ENCODE results near the gene TMEM178B. TPM values are rescaled to one million over a fixed set of nuclear protein-coding genes. Genes with fewer than 3 reads are reported as not detected.

TMEM178B gene
- total and polyA plus RNA-seq, 7 donors, result 0.16 to 4.7 (median 1.4) TPM; not detected in 2

DNA sequence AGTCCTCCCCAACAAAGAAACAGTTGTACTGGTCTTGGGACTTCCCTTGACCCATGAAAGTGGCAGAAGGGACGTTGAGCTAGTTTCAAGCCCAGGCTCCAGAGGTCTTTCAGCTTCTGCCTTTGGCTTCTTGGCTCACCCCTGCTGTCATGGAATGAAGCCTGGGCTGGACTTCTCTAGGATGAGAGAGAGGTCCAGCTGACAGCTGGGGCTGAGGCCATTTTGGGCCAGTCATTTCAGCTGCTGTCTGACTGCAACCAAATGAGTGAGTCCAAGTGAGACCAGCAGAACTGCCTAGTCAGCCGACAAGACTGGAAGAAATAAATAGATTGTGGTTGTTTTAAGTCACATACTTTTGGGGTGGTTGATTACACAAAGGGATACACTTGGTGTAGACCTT, 76.6 kb downstream of the TMEM178B start:
- no peak for TF ChIP-seq POLR2AphosphoS5 (IDR thresholded peaks at IDR 0.05)
- TF ChIP-seq EP300 (IDR thresholded peaks at IDR 0.05), result no peak
- TF ChIP-seq, protein P1, sequence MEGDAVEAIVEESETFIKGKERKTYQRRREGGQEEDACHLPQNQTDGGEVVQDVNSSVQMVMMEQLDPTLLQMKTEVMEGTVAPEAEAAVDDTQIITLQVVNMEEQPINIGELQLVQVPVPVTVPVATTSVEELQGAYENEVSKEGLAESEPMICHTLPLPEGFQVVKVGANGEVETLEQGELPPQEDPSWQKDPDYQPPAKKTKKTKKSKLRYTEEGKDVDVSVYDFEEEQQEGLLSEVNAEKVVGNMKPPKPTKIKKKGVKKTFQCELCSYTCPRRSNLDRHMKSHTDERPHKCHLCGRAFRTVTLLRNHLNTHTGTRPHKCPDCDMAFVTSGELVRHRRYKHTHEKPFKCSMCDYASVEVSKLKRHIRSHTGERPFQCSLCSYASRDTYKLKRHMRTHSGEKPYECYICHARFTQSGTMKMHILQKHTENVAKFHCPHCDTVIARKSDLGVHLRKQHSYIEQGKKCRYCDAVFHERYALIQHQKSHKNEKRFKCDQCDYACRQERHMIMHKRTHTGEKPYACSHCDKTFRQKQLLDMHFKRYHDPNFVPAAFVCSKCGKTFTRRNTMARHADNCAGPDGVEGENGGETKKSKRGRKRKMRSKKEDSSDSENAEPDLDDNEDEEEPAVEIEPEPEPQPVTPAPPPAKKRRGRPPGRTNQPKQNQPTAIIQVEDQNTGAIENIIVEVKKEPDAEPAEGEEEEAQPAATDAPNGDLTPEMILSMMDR (IDR thresholded peaks at IDR 0.05), result no peak
- TF ChIP-seq POLR2A (IDR thresholded peaks at IDR 0.05), result no peak

DNA sequence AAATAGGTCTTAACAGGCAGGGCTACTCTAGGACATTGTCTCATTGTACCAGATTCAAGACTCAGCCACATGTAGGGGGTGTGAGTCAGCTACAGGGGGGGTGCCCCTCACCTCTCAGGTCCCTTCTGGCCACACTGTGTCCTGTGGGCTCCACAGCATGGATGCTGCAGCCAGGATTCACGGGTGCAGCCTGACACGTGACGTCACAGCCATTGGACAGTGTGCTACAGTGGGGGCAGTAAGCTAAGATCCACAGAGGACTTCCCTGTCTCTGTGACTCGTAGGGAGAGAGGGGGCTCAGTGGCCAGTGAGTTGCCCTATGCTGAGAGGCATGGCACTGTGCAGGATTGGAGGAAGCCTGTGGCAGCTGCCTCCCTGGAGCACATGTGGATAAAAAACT, 77.9 kb downstream of the TMEM178B start:
- Histone ChIP-seq H3K27ac (no peak overlapping the region), H3K27me3 (no peaks in the 10 kb centered on the region), H3K4me3 (no peak overlapping the region), H3K4me1 (no peaks in the 10 kb centered on the region), H3K36me3 (no peaks in the 10 kb centered on the region), H3K9me3 (no peaks in the 10 kb centered on the region)
- intact Hi-C loops (cut with DNase I), result no loop called here
- 76 to 85% methylated on average over 4 of the region's 4 CpGs for WGBS, 2 donors
- no peak for DNase-seq
- TF ChIP-seq EP300 (IDR thresholded peaks at IDR 0.05), result no peak
- TF ChIP-seq POLR2A (IDR thresholded peaks at IDR 0.05), result no peak
- TF ChIP-seq, protein P1 (IDR thresholded peaks at IDR 0.05), result no peak
- no peak for TF ChIP-seq POLR2AphosphoS5 (IDR thresholded peaks at IDR 0.05)

More for the DNA sequence above, 76.6 kb downstream of the TMEM178B start:
- intact Hi-C loops (cut with DNase I), result no loop called here
- 58 to 72% methylated on average over 2 of the region's 2 CpGs for WGBS, 2 donors
- Histone ChIP-seq H3K9me3 (no peaks in the 10 kb centered on the region), H3K4me3 (no peak overlapping the region), H3K27me3 (no peaks in the 10 kb centered on the region), H3K27ac (no peak overlapping the region), H3K36me3 (no peaks in the 10 kb centered on the region), H3K4me1 (peaks cover 0 to 3% (median 0%) of the 10 kb centered on the region in 4 donors)
- no peak for DNase-seq

GRCh38 chr7:141153231-141153630, 79.4 kb downstream of the TMEM178B start:
- H3K9me3 ChIP-seq, result no peaks in the 10 kb centered on the region
- no peak for DNase-seq
- WGBS, 2 donors, result 36 to 50% methylated on average over 3 of the region's 3 CpGs
- no peak overlapping the region for H3K4me3 ChIP-seq
- intact Hi-C loops (cut with DNase I), result no loop called here
- no peaks in the 10 kb centered on the region for H3K36me3 ChIP-seq
- no peak for TF ChIP-seq EP300 (IDR thresholded peaks at IDR 0.05)
- TF ChIP-seq, protein P1 (IDR thresholded peaks at IDR 0.05), result no peak
- TF ChIP-seq POLR2AphosphoS5 (IDR thresholded peaks at IDR 0.05), result no peak
- TF ChIP-seq POLR2A (IDR thresholded peaks at IDR 0.05), result no peak
- H3K27ac ChIP-seq, result no peak overlapping the region
- H3K27me3 ChIP-seq, result no peaks in the 10 kb centered on the region
- no peaks in the 10 kb centered on the region for H3K4me1 ChIP-seq

- no peaks in the 10 kb centered on the region for H3K27me3 ChIP-seq
- 83 to 86% methylated on average over 6 of the region's 6 CpGs for WGBS, 2 donors
- no peak overlapping the region for H3K27ac ChIP-seq
- intact Hi-C loops (cut with DNase I), result no loop called here
- H3K4me3 ChIP-seq, result no peak overlapping the region
- no peaks in the 10 kb centered on the region for H3K4me1 ChIP-seq
- no peaks in the 10 kb centered on the region for H3K9me3 ChIP-seq
- H3K36me3 ChIP-seq, result no peaks in the 10 kb centered on the region
- TF ChIP-seq EP300 (IDR thresholded peaks at IDR 0.05), result no peak
- no peak for TF ChIP-seq POLR2AphosphoS5 (IDR thresholded peaks at IDR 0.05)
- TF ChIP-seq POLR2A (IDR thresholded peaks at IDR 0.05), result no peak
- TF ChIP-seq, protein P1 (IDR thresholded peaks at IDR 0.05), result no peak
- no peak for DNase-seq
Observed at GRCh38 chr7:141154131-141154732, 80.4 kb downstream of the TMEM178B start.

DNA sequence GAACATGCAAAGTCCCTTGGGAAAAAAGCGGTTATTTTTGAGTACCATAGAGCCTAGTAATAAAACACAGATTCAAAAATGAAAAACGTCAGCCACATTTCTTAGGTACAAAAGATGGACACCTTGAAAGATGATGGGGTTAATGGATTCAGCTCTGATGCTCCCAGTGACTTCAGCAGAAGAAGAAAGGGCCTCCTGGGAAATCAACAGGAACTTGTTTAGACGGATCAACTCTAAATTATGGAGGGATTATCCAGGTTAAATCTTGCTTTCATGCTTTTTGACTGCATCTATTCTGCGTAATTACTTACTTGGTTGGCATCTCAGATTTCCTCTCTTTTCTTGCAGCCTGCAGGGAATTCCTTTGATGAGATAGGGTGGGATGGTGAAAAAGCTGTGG, 82.5 kb downstream of the TMEM178B start:
- WGBS, 2 donors, result 74 to 82% methylated on average over 4 of the region's 4 CpGs
- no peak for DNase-seq
- no peaks in the 10 kb centered on the region for H3K9me3 ChIP-seq
- intact Hi-C loops (cut with DNase I), result no loop called here
- no peaks in the 10 kb centered on the region for H3K27me3 ChIP-seq
- H3K27ac ChIP-seq, result no peak overlapping the region
- H3K4me3 ChIP-seq, result no peak overlapping the region
- TF ChIP-seq POLR2AphosphoS5 (IDR thresholded peaks at IDR 0.05) (no peak), EP300 (IDR thresholded peaks at IDR 0.05) (no peak), POLR2A (IDR thresholded peaks at IDR 0.05) (no peak)
- TF ChIP-seq, protein P1 (IDR thresholded peaks at IDR 0.05), result no peak
- H3K4me1 ChIP-seq, result no peaks in the 10 kb centered on the region
- H3K36me3 ChIP-seq, result no peaks in the 10 kb centered on the region

Data from sigmoid colon (tissue), 7 donors.